H9 (cell line): ENCODE data around the gene SNX1. TPM values are rescaled to one million over a fixed set of nuclear protein-coding genes. Genes with fewer than 3 reads are reported as not detected.
A peak's percentile ranks its signal among the peaks of the same experiment; 100 is the strongest.

Source experiments
- DNase-seq: peaks from one replicate; pipeline ENCODE4 v3.0.0-alpha.2; 2017
- H2AFZ ChIP-seq: one replicate; pipeline ENCODE4 v1.6.1; 2013; ENCODE audit warnings: mild to moderate bottlenecking, low read length, control low read depth, moderate library complexity
- H2AK5ac ChIP-seq: 2 replicates; pipeline ENCODE4 v1.6.1; 2013; ENCODE audit warnings: low read length, control low read depth, mixed read lengths; ENCODE audit not compliant: insufficient read length
- H2BK120ac ChIP-seq: one replicate; pipeline ENCODE4 v1.6.1; 2013; ENCODE audit warnings: low read depth, mild to moderate bottlenecking, low read length, control low read depth, inconsistent platforms; ENCODE audit not compliant: poor library complexity, severe bottlenecking
- H2BK12ac ChIP-seq: 2 replicates; pipeline ENCODE4 v1.6.1; 2013; ENCODE audit warnings: low read length, control low read depth, mixed read lengths, low read depth; ENCODE audit not compliant: insufficient read length
- H2BK15ac ChIP-seq: 2 replicates; pipeline ENCODE4 v1.6.1; 2013; ENCODE audit warnings: low read depth, low read length, control low read depth
- H2BK20ac ChIP-seq: one replicate; pipeline ENCODE4 v1.6.1; 2013; ENCODE audit warnings: low read depth, mild to moderate bottlenecking, low read length, control low read depth, inconsistent platforms; ENCODE audit not compliant: poor library complexity, severe bottlenecking
- H2BK5ac ChIP-seq: 2 replicates; pipeline ENCODE4 v1.6.1; 2013; ENCODE audit warnings: low read length, control low read depth, mixed read lengths; ENCODE audit not compliant: insufficient read length
- H3K14ac ChIP-seq: 2 replicates; pipeline ENCODE4 v1.6.1; 2013; ENCODE audit warnings: low read length, control low read depth; ENCODE audit not compliant: insufficient read depth
- H3K18ac ChIP-seq: 2 replicates; pipeline ENCODE4 v1.6.1; 2013; ENCODE audit warnings: low read depth, mild to moderate bottlenecking, mixed read lengths, low read length, control low read depth; ENCODE audit not compliant: insufficient read length
- H3K23ac ChIP-seq: 2 replicates; pipeline ENCODE4 v1.6.1; 2013; ENCODE audit warnings: low read length, control low read depth, mixed read lengths, low read depth; ENCODE audit not compliant: insufficient read length
- H3K23me2 ChIP-seq: 2 replicates; pipeline ENCODE4 v1.6.1; 2013; ENCODE audit warnings: low read depth, mild to moderate bottlenecking, mixed read lengths, low read length, control low read depth; ENCODE audit not compliant: insufficient read length, poor library complexity, severe bottlenecking
- H3K27ac ChIP-seq: 2 replicates; pipeline ENCODE4 v1.5.1; 2013; ENCODE audit warnings: low read length, control low read depth, mixed read lengths, low read depth; ENCODE audit not compliant: insufficient read length
- H3K27me3 ChIP-seq: 2 replicates; pipeline ENCODE4 v1.6.1; 2013; ENCODE audit warnings: low read length, control low read depth, inconsistent platforms; ENCODE audit not compliant: insufficient read depth
- H3K4ac ChIP-seq: 2 replicates; pipeline ENCODE4 v1.6.1; 2013; ENCODE audit warnings: low read depth, mild to moderate bottlenecking, control low read depth, inconsistent platforms, low read length, moderate library complexity
- H3K4me1 ChIP-seq: 2 replicates; pipeline ENCODE4 v1.6.1; 2013; ENCODE audit warnings: low read length, control low read depth, inconsistent platforms; ENCODE audit not compliant: insufficient read depth
- H3K4me2 ChIP-seq: 2 replicates; pipeline ENCODE4 v1.6.1; 2013; ENCODE audit warnings: low read length, control low read depth, mixed read lengths; ENCODE audit not compliant: insufficient read length, insufficient read depth
- H3K56ac ChIP-seq: 2 replicates; pipeline ENCODE4 v1.6.1; 2013; ENCODE audit warnings: low read depth, mild to moderate bottlenecking, mixed read lengths, low read length, control low read depth; ENCODE audit not compliant: insufficient read length
- H3K79me1 ChIP-seq: 2 replicates; pipeline ENCODE4 v1.6.1; 2013; ENCODE audit warnings: low read depth, mild to moderate bottlenecking, moderate library complexity, low read length, control low read depth, inconsistent platforms; ENCODE audit not compliant: insufficient read depth, poor library complexity, severe bottlenecking
- H3K79me2 ChIP-seq: 2 replicates; pipeline ENCODE4 v1.6.1; 2013; ENCODE audit warnings: low read length, control low read depth, inconsistent platforms; ENCODE audit not compliant: insufficient read depth
- H3K9ac ChIP-seq: 2 replicates; pipeline ENCODE4 v1.6.1; 2013; ENCODE audit warnings: low read length, control low read depth, mixed read lengths; ENCODE audit not compliant: insufficient read length; ENCODE audit errors: extremely low read depth
- H3K9me3 ChIP-seq: one replicate; pipeline ENCODE4 v1.6.1; 2013; ENCODE audit warnings: low read depth, low read length, inconsistent platforms; ENCODE audit not compliant: control insufficient read depth
- H3T11ph ChIP-seq: one replicate; pipeline ENCODE4 v1.6.1; 2013; ENCODE audit warnings: mild to moderate bottlenecking, low read length, control low read depth, inconsistent platforms
- H4K20me1 ChIP-seq: one replicate; pipeline ENCODE4 v1.6.1; 2013; ENCODE audit not compliant: control insufficient read depth, insufficient read length, insufficient read depth
- H4K5ac ChIP-seq: 2 replicates; pipeline ENCODE4 v1.6.1; 2013; ENCODE audit warnings: low read depth, mild to moderate bottlenecking, mixed read lengths, low read length, control low read depth; ENCODE audit not compliant: insufficient read length
- H4K8ac ChIP-seq: replicated peaks from 2 replicates; pipeline ENCODE4 v1.6.1; 2013; ENCODE audit warnings: low read length, control low read depth, mixed read lengths, low read depth; ENCODE audit not compliant: insufficient read length
- H4K91ac ChIP-seq: 2 replicates; pipeline ENCODE4 v1.6.1; 2013; ENCODE audit warnings: low read depth, mild to moderate bottlenecking, moderate library complexity, mixed read lengths, low read length, control low read depth; ENCODE audit not compliant: insufficient read length
- H3K27ac Mint-ChIP-seq, 3 experiments: 2 replicates in 2 of 3; 3 replicates in 1 of 3; pipeline ENCODE4 v1.8.0; 2020 to 2021; ENCODE audit warnings: mixed read lengths in 3 of 3, mild to moderate bottlenecking in 1 of 3, moderate library complexity in 1 of 3
- H3K27me3 Mint-ChIP-seq: 2 replicates; pipeline ENCODE4 v1.8.0; 2021; ENCODE audit warnings: low read depth, mild to moderate bottlenecking, moderate library complexity, mixed read lengths
- H3K36me3 Mint-ChIP-seq, 3 experiments: 2 replicates in 2 of 3; 3 replicates in 1 of 3; pipeline ENCODE4 v1.8.0; 2020 to 2021; ENCODE audit warnings: low read depth in 3 of 3, mixed read lengths in 3 of 3; ENCODE audit not compliant: insufficient read depth in 1 of 3
- H3K4me1 Mint-ChIP-seq, 2 experiments: 2 replicates each; pipeline ENCODE4 v1.8.0; 2020; ENCODE audit warnings: mixed read lengths in 2 of 2
- H3K4me3 Mint-ChIP-seq, 2 experiments: 2 replicates in 1 of 2; 3 replicates in 1 of 2; pipeline ENCODE4 v1.8.0; 2020 to 2021; ENCODE audit warnings: mild to moderate bottlenecking in 2 of 2, mixed read lengths in 2 of 2, moderate library complexity in 1 of 2
- H3K9me3 Mint-ChIP-seq, 2 experiments: 2 replicates in 1 of 2; 3 replicates in 1 of 2; pipeline ENCODE4 v1.8.0; 2020; ENCODE audit warnings: mild to moderate bottlenecking in 2 of 2, mixed read lengths in 2 of 2, moderate library complexity in 1 of 2
- CTCF ChIP-seq: fragments of 200-600 bp; sonication (generic); conservative IDR thresholded peaks from 3 replicates; pipeline ENCODE4 v1.8.0; 2021; ENCODE audit warnings: antibody characterized with exemption, mild to moderate bottlenecking
- WGBS: extraction: QIAGEN DNeasy Blood & Tissue Kit; methylation state at CpG from one replicate; pipeline ENCODE4 v1.1.7; 2013; ENCODE audit warnings: missing lambda C conversion rate, low lambda C conversion rate, mixed read lengths; ENCODE audit not compliant: insufficient read length; ENCODE audit errors: extremely low coverage; 5-methylcytosine and 5-hydroxymethylcytosine counted together
- total RNA-seq: library from RNA; stranded (reverse); gene quantifications from 2 replicates; pipeline ENCODE4 v1.2.1, GENCODE V29; 2021

The SNX1 gene
- total RNA-seq, 1 experiment from 2014 or later = 58.8 TPM

DNA sequence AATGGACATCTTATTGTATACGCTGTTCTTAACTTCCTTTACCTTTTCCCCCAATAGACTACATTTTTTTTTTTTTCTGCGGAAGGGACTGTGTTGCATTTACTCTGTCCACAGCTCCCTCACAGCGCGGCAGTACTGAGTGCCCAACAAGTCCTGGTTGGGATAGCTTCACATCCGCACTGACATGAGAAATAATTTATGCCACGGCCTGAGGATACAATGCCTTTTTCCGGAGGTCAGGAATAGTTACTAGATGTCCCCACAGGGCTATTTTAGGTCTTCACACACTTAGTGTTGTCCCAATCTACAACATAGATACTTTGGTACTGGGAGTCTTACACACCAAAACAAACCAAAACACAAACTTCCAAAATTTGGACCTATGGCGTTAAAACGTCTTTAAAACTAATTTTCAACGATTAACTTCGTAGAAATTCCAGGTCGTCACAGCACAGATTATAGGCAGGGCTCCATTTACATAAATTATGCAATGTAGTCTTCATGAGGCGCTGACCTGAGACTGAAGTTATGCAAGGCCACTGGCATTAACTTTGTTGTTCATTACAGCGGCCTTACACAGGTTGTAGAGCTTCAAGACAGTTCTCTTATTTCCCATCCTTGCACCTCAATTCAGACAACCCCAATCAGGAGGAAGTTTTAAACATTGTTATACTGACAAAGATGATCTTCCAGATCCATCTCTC is 68.0 kb downstream of the SNX1 start:
- Histone ChIP-seq H4K20me1 (no peaks in the 10 kb centered on the region), H3K79me2 (no peaks in the 10 kb centered on the region; the same call in 1 of the 2 replicates), H3K14ac (no peak overlapping the region), H3K9ac (no peak overlapping the region), H3K56ac (no peak overlapping the region), H3K23me2 (no peaks in the 10 kb centered on the region), H3K4me1 (no peaks in the 10 kb centered on the region; the same call in 1 of the 2 replicates), H3K18ac (no peak overlapping the region), H2BK5ac (no peak overlapping the region), H2BK120ac (no peak overlapping the region), H4K5ac (no peak overlapping the region), H3K4ac (no peak overlapping the region), H2BK20ac (no peak overlapping the region), H3K4me2 (peak overlapping the region; percentile 63), H3T11ph (no peak overlapping the region), H3K79me1 (no peaks in the 10 kb centered on the region), H4K91ac (no peak overlapping the region), H3K27me3 (no peaks in the 10 kb centered on the region), H2BK15ac (no peak overlapping the region), H2AFZ (no peak overlapping the region), H4K8ac (no peak overlapping the region), H2BK12ac (no peak overlapping the region), H2AK5ac (no peak overlapping the region), H3K23ac (no peak overlapping the region), H3K27ac (no peak overlapping the region), H3K9me3 (no peaks in the 10 kb centered on the region)
- Mint-ChIP-seq H3K36me3 (peaks cover 12 to 25% (median 19%) of the 10 kb centered on the region in 3 experiments; a peak in 6 of 7 replicates), H3K27ac (peak overlapping the region; percentile 41 to 84 (median 83); a peak in 6 of 7 replicates), H3K4me1 (peaks cover 28 to 29% of the 10 kb centered on the region in 2 experiments), H3K4me3 (peak overlapping the region; percentile 51 to 74), H3K9me3 (no peaks in the 10 kb centered on the region; a peak in 1 of 5 replicates), H3K27me3 (no peaks in the 10 kb centered on the region)
- DNase-seq = no peak
- no peak for TF ChIP-seq CTCF
- 100% methylated on average over 4 of the region's 14 CpGs for WGBS
